Body of pancreas (tissue), 4 donors: ENCODE data around the gene AGRN. TPM values are rescaled to one million over a fixed set of nuclear protein-coding genes. Genes with fewer than 3 reads are reported as not detected.
"Not testable (repeated sequence)": the region's sequence is repeated elsewhere in the genome, so short reads cannot be mapped to it uniquely, and the experiment has no call there.

Experiments
- ATAC-seq: fragments of 150-250 bp; one replicate; pipeline ENCODE4 v1.9.1; 2016
- DNase-seq, 4 donors: peaks; one replicate each; pipeline ENCODE4 v3.0.0-alpha.2; 2019
- H3K27ac ChIP-seq, 4 donors: fragments of 200-600 bp; sonication (generic); 1 replicate in 3 of 4; 2 replicates in 1 of 4; pipeline versions ENCODE4 v1.5.1 to v1.6.1; 2016 to 2019; ENCODE audit warnings: mild to moderate bottlenecking in 1 of 4, mixed read lengths in 1 of 4, moderate library complexity in 1 of 4
- H3K27me3 ChIP-seq, 2 donors: fragments of 200-600 bp; sonication (generic); one replicate each; pipeline ENCODE4 v1.6.0; 2016; ENCODE audit warnings: mild to moderate bottlenecking in 1 of 2
- H3K36me3 ChIP-seq, 2 donors: fragments of 200-600 bp; sonication (generic); replicated peaks in 1 of 2; 2 replicates each; pipeline ENCODE4 v1.5.1; 2016; ENCODE audit warnings: low read depth in 2 of 2; ENCODE audit not compliant: insufficient read depth in 1 of 2
- H3K4me1 ChIP-seq: fragments of 200-600 bp; sonication (generic); one replicate; pipeline ENCODE4 v1.6.0; 2016
- H3K4me3 ChIP-seq, 2 donors: fragments of 200-600 bp; sonication (generic); 1 replicate in 1 of 2; 2 replicates in 1 of 2; pipeline ENCODE4 v1.5.1; 2016 to 2019
- H3K9me3 ChIP-seq, 3 donors: fragments of 200-600 bp; sonication (generic); 1 replicate in 2 of 3; 2 replicates in 1 of 3; pipeline ENCODE4 v1.5.1; 2016
- CTCF ChIP-seq, 7 experiments: fragments of 450-650 bp in 4 of 7; fragments of 200-600 bp in 3 of 7; sonication (generic) in 3 of 7; IDR thresholded peaks; one replicate each; pipeline ENCODE4 v1.5.1; 2016 to 2019; ENCODE audit warnings: antibody characterized with exemption in 7 of 7
- POLR2A ChIP-seq, 3 donors: fragments of 450-650 bp; IDR thresholded peaks; one replicate each; pipeline ENCODE4 v1.6.1; 2016; ENCODE audit warnings: antibody characterized with exemption in 3 of 3, mild to moderate bottlenecking in 2 of 3
- WGBS, 2 donors: methylation state at CpG; one replicate each; pipeline ENCODE4 v1.1.5; 2017; 5-methylcytosine and 5-hydroxymethylcytosine counted together
- intact Hi-C: fragments of 100-400 bp; cut with DNase I; formaldehyde crosslinking; loops from one replicate; pipeline ENCODE4 v1.15.1; 2023
- total RNA-seq, 2 donors: library from RNA; depleted of rRNA; stranded (reverse); fragments of >200 nt; gene quantifications; one replicate each; pipeline ENCODE4 v1.1.0, GENCODE V29; 2016

Gene AGRN
- total RNA-seq, 2 donors from 2014 or later: 85.1 to 241 TPM

GRCh38 chr1:1011396-1011949, 8.4 kb upstream of the AGRN start:
- Histone ChIP-seq H3K4me1 (peaks cover 18% of the 10 kb centered on the region), H3K27ac (no peak overlapping the region), H3K36me3 (no peaks in the 10 kb centered on the region), H3K27me3 (no peaks in the 10 kb centered on the region), H3K9me3 (no peaks in the 10 kb centered on the region), H3K4me3 (no peak overlapping the region)
- intact Hi-C loops: no loop called here
- 79 to 85% methylated on average over 14 of the region's 14 CpGs for WGBS, 2 donors
- DNase-seq (no peak), ATAC-seq (no peak)
- no peak for TF ChIP-seq POLR2A (IDR thresholded peaks at IDR 0.05)
- no peak for TF ChIP-seq CTCF (IDR thresholded peaks at IDR 0.05)

- H3K27me3 ChIP-seq, intact Hi-C loops, H3K9me3 ChIP-seq, H3K36me3 ChIP-seq, DNase-seq: not testable (repeated sequence)
- H3K4me3 ChIP-seq: peak overlapping the region; percentile 36 to 43
- 60 to 68% methylated on average over 13 of the region's 13 CpGs for WGBS, 2 donors
- peak; percentile 3 for ATAC-seq
- peak overlapping the region; percentile 85 to 91 (median 88) for H3K27ac ChIP-seq
- H3K4me1 ChIP-seq: peaks cover 17% of the 10 kb centered on the region
Observed at GRCh38 chr1:1012736-1013104, 7.2 kb upstream of the AGRN start.

- 7% methylated on average over 14 to 30 of the region's 30 CpGs for WGBS, 2 donors
- ATAC-seq (peak; percentile 96), DNase-seq (peak; percentile 88 to 93 (median 90))
- TF ChIP-seq POLR2A (IDR thresholded peaks at IDR 0.05): peak; percentile 53 to 78 (median 64)
- TF ChIP-seq CTCF (IDR thresholded peaks at IDR 0.05): peak in 1 of 7 experiments; percentile 12
- Histone ChIP-seq H3K4me1 (peaks cover 17% of the 10 kb centered on the region), H3K27me3 (no peaks in the 10 kb centered on the region), H3K9me3 (no peaks in the 10 kb centered on the region), H3K27ac (peak within 1 kb of the TSS; percentile 85 to 91 (median 88)), H3K36me3 (no peaks in the 10 kb centered on the region), H3K4me3 (peak within 1 kb of the TSS; percentile 36 to 43)
- intact Hi-C loops: no loop called here
Observed at GRCh38 chr1:1013105-1013921, 6.6 kb upstream of the AGRN start, which contains the start of gene ISG15. Gene ISG15 (plus strand): TSS chr1:1013497. CDS start chr1:1013574, 77 bp downstream.

- ATAC-seq: no peak
- no peaks in the 10 kb centered on the region for H3K9me3 ChIP-seq
- no peaks in the 10 kb centered on the region for H3K36me3 ChIP-seq
- H3K27ac ChIP-seq: peak overlapping the region; percentile 85 to 91 (median 88)
- 80 to 81% methylated on average over 18 to 41 of the region's 41 CpGs for WGBS, 2 donors
- peak in 2 of 4 donors; percentile 8 to 20 for DNase-seq
- TF ChIP-seq POLR2A (IDR thresholded peaks at IDR 0.05): no peak
- TF ChIP-seq CTCF (IDR thresholded peaks at IDR 0.05): no peak
- peak overlapping the region in 1 of 2 donors; percentile 36 for H3K4me3 ChIP-seq
- no peaks in the 10 kb centered on the region for H3K27me3 ChIP-seq
- intact Hi-C loops: no loop called here
- peaks cover 20% of the 10 kb centered on the region for H3K4me1 ChIP-seq
Observed at GRCh38 chr1:1013922-1014648, 5.8 kb upstream of the AGRN start.
